MCF 10A (cell line): ENCODE measurements around the gene CHKA. TPM values are rescaled to one million over a fixed set of nuclear protein-coding genes. Genes with fewer than 3 reads are reported as not detected.

ENCODE experiments used
- BruUV-seq: library from RNA; stranded (reverse); fragments of 400-500 nt; replicated peaks from 2 replicates; lab custom pipeline; 2021; lab: Mats Ljungman, UMichigan
- CTCF ChIA-PET: fragments of 300-600 bp; sonication (Branson Sonifier 250); formaldehyde crosslinking; extraction: SDS; loops from one replicate; lab custom pipeline; 2021; ENCODE audit warnings: antibody characterized with exemption, inconsistent platforms; lab: Yijun Ruan, JAX
- POLR2A ChIA-PET: fragments of 300-600, 350-650 bp; sonication (Branson Sonifier 250); formaldehyde crosslinking; extraction: SDS; loops from one replicate; lab custom pipeline; 2020; ENCODE audit warnings: antibody characterized with exemption, inconsistent platforms; lab: Yijun Ruan, JAX
- DNase-seq: peaks from one replicate; pipeline ENCODE4 v3.0.0-alpha.2; 2018; ENCODE audit not compliant: unreplicated experiment
- H3K27ac Mint-ChIP-seq: one replicate; pipeline ENCODE4 v1.8.0; 2022; ENCODE audit warnings: mild to moderate bottlenecking, low read depth, mixed read lengths; ENCODE audit not compliant: unreplicated experiment
- H3K27me3 Mint-ChIP-seq: one replicate; pipeline ENCODE4 v1.8.0; 2022; ENCODE audit warnings: mixed read lengths; ENCODE audit not compliant: insufficient read depth, unreplicated experiment
- H3K36me3 Mint-ChIP-seq: one replicate; pipeline ENCODE4 v1.8.0; 2022; ENCODE audit warnings: mild to moderate bottlenecking, moderate library complexity, mixed read lengths; ENCODE audit not compliant: insufficient read depth, unreplicated experiment
- H3K4me1 Mint-ChIP-seq: one replicate; pipeline ENCODE4 v1.8.0; 2022; ENCODE audit warnings: mixed read lengths; ENCODE audit not compliant: insufficient read depth, unreplicated experiment
- H3K4me3 Mint-ChIP-seq: one replicate; pipeline ENCODE4 v1.8.0; 2022; ENCODE audit warnings: mild to moderate bottlenecking, moderate library complexity, mixed read lengths; ENCODE audit not compliant: unreplicated experiment
- H3K9me3 Mint-ChIP-seq: one replicate; pipeline ENCODE4 v1.8.0; 2022; ENCODE audit warnings: mixed read lengths; ENCODE audit not compliant: unreplicated experiment
- intact Hi-C: fragments of 100-400 bp; cut with micrococcal nuclease; formaldehyde crosslinking; loops from 2 replicates; pipeline ENCODE4 v1.14.1; 2022
- total RNA-seq: library from RNA; stranded (reverse); gene quantifications from 2 replicates; pipeline ENCODE4 v1.2.3, GENCODE V29; 2022
- TF ChIP-seq, protein P1 (sequence below): fragments of 200-600 bp; IDR thresholded peaks from one replicate; pipeline ENCODE4 v1.8.0; 2022; ENCODE audit warnings: antibody characterized with exemption, mild to moderate bottlenecking; ENCODE audit not compliant: unreplicated experiment

Gene CHKA
- total RNA-seq, 1 experiment from 2014 or later: 7.8 TPM

DNA sequence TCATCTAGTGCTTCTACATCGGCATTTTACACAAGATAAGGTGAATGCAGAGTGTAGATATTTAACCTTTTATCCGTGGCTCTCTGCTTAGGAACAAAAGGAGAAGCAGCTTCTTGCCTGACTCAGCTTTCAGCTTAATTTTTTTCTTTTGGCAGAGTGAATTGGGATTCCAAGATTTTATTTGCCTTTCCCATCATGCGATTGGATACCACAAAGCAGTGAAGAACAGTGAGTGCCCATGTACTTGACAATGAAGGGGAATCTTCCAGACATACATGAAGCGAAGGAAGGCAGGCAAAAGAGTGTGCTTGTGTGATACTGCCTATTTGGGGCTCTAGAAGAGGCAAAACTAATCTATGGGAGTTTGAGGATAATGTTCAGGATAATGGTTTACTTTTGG lies 17.0 kb upstream of the CHKA start:
- H3K27ac Mint-ChIP-seq: no peak overlapping the region
- TF ChIP-seq, protein P1, sequence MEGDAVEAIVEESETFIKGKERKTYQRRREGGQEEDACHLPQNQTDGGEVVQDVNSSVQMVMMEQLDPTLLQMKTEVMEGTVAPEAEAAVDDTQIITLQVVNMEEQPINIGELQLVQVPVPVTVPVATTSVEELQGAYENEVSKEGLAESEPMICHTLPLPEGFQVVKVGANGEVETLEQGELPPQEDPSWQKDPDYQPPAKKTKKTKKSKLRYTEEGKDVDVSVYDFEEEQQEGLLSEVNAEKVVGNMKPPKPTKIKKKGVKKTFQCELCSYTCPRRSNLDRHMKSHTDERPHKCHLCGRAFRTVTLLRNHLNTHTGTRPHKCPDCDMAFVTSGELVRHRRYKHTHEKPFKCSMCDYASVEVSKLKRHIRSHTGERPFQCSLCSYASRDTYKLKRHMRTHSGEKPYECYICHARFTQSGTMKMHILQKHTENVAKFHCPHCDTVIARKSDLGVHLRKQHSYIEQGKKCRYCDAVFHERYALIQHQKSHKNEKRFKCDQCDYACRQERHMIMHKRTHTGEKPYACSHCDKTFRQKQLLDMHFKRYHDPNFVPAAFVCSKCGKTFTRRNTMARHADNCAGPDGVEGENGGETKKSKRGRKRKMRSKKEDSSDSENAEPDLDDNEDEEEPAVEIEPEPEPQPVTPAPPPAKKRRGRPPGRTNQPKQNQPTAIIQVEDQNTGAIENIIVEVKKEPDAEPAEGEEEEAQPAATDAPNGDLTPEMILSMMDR: no peak
- no peaks in the 10 kb centered on the region for H3K4me1 Mint-ChIP-seq
- POLR2A ChIA-PET: no interaction called here
- intact Hi-C loops: no loop called here
- peaks cover 4% of the 10 kb centered on the region for H3K36me3 Mint-ChIP-seq
- no peak for DNase-seq
- no peak overlapping the region for H3K4me3 Mint-ChIP-seq
- H3K9me3 Mint-ChIP-seq: no peaks in the 10 kb centered on the region
- no TSS peak for BruUV-seq
- peaks cover 13% of the 10 kb centered on the region for H3K27me3 Mint-ChIP-seq
- CTCF ChIA-PET: interaction anchor here (0.6 kb wide), 1 partner anchor 117 kb away, joined by 3 read pairs; no protein-coding TSS in a partner anchor

DNA sequence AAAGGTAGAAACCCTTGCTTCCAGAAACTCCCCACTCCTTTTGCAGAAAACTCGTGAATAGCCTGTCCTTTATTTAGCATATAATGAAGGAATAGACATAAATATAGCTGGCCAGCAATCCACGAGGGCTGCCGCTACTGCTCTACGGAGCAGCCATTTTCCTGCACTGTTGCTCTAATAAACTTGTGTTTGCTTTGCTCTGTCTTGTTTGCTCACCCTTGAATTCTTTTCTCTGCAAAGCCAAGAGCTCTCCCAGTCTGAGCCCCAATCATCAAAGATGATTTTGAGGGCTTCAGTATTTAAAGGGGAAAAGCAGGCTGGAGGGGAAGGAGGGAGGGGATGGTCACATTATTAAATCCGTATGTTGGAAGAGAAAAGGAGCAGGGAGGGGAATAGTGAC lies 16.6 kb upstream of the CHKA start:
- no TSS peak for BruUV-seq
- Mint-ChIP-seq H3K36me3 (peaks cover 4% of the 10 kb centered on the region), H3K27ac (no peak overlapping the region), H3K4me3 (no peak overlapping the region), H3K27me3 (peaks cover 13% of the 10 kb centered on the region), H3K4me1 (no peaks in the 10 kb centered on the region), H3K9me3 (no peaks in the 10 kb centered on the region)
- ChIA-PET POLR2A (no interaction called here), CTCF (interaction anchor here (0.6 kb wide), 1 partner anchor 117 kb away, joined by 3 read pairs; no protein-coding TSS in a partner anchor)
- TF ChIP-seq, protein P1: no peak
- DNase-seq: no peak
- intact Hi-C loops: no loop called here

DNA sequence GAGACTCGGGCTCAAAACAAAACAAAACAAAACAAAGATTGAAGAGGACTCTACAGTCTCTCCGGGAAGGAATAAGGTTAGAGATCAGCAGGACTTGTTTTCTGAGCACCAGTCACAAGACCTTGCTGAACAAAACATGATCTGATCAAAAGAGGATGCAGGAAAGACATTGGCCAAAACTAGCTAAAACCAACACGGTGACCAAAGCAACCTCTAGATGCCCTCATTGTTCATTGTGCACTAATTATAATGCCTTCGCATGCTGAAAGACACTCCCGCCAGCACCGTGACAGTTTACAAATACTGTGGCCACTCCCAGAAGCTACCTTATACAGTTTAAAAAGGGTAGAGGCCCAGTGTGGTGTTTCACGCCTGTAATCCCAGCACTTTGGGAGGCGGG lies 15.7 kb upstream of the CHKA start:
- CTCF ChIA-PET: no interaction called here
- no peak overlapping the region for H3K4me3 Mint-ChIP-seq
- H3K27me3 Mint-ChIP-seq: peaks cover 13% of the 10 kb centered on the region
- TF ChIP-seq, protein P1: no peak
- no peak overlapping the region for H3K27ac Mint-ChIP-seq
- no TSS peak for BruUV-seq
- DNase-seq: no peak
- H3K36me3 Mint-ChIP-seq: peaks cover 4% of the 10 kb centered on the region
- H3K4me1 Mint-ChIP-seq: no peaks in the 10 kb centered on the region
- intact Hi-C loops: no loop called here
- peaks cover 8% of the 10 kb centered on the region for H3K9me3 Mint-ChIP-seq
- POLR2A ChIA-PET: interaction anchor here (0.5 to 0.6 kb wide), 2 partner anchors 23 to 1099 kb away, joined by 3 to 4 read pairs; no protein-coding TSS in a partner anchor

DNA sequence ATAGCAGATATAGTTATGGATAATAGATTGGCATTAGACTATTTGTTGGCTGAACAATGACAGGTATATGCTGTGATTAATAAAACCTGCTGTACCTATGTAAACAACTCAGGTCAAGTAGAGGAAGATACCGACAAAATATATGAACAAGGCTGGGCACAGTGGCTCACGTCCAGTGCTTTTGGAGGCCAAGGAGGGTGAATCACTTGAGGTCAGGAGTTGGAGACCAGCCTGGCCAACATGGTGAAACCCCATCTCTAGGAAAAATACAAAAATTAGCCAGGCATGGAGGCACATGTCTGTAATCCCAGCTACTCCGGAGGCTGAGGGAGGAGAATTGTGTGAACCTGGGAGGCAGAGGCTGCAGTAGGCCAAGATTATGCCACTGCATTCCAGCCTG lies 14.0 kb upstream of the CHKA start:
- Mint-ChIP-seq H3K27me3 (peaks cover 13% of the 10 kb centered on the region), H3K4me3 (no peak overlapping the region), H3K9me3 (peaks cover 9% of the 10 kb centered on the region), H3K36me3 (peaks cover 4% of the 10 kb centered on the region), H3K4me1 (no peaks in the 10 kb centered on the region), H3K27ac (no peak overlapping the region)
- no TSS peak for BruUV-seq
- CTCF ChIA-PET: interaction anchor here (0.6 kb wide), 1 partner anchor 12 kb away, joined by 4 read pairs; no protein-coding TSS in a partner anchor
- POLR2A ChIA-PET: no interaction called here
- TF ChIP-seq, protein P1: no peak
- intact Hi-C loops: no loop called here
- DNase-seq: no peak
